ENCODE data around the gene IL22RA1. TPM values are rescaled to one million over a fixed set of nuclear protein-coding genes. Genes with fewer than 3 reads are reported as not detected.

The IL22RA1 gene
- total and polyA plus RNA-seq, 12 donors, result 0.06 to 0.76 (median 0.26) TPM; not detected in 2

DNA sequence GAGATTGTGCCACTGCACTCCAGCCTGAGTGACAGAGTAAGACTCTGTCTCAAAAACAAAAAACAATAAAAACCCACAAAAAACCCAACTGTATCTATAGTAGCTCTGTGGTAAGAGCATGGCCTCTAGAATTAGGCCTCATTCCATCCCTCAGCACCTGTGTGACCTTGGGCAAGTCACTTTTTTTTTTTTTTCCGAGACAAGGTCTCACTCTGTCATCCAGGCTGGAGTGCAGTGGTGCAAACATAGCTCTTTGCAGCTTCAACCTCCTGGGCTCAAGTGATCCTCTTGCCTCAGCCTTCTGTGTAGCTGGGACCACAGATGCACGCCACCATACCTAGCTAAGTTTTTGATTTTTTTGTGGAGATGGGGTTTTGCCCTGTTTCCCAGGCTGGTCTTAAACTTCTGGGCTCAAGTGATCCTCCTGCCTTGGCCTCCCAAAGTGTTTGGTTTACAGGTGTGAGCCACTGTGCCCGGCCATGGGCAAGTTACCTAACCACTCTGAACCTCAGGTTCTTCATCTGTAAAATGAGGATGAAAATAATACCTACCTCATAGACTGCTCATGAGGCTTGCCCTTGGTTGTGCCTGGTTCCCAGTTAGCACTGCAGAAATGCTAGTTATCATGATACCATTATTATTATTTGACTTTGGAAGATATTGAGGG lies 15.7 kb downstream of the IL22RA1 start:
- no peak for DNase-seq
- TF ChIP-seq, protein P1, sequence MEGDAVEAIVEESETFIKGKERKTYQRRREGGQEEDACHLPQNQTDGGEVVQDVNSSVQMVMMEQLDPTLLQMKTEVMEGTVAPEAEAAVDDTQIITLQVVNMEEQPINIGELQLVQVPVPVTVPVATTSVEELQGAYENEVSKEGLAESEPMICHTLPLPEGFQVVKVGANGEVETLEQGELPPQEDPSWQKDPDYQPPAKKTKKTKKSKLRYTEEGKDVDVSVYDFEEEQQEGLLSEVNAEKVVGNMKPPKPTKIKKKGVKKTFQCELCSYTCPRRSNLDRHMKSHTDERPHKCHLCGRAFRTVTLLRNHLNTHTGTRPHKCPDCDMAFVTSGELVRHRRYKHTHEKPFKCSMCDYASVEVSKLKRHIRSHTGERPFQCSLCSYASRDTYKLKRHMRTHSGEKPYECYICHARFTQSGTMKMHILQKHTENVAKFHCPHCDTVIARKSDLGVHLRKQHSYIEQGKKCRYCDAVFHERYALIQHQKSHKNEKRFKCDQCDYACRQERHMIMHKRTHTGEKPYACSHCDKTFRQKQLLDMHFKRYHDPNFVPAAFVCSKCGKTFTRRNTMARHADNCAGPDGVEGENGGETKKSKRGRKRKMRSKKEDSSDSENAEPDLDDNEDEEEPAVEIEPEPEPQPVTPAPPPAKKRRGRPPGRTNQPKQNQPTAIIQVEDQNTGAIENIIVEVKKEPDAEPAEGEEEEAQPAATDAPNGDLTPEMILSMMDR (IDR thresholded peaks at IDR 0.05), result no peak
- no peak for TF ChIP-seq POLR2A (IDR thresholded peaks at IDR 0.05)
- 75 to 90% (median 84%) methylated on average over 3 of the region's 3 CpGs for WGBS, 4 donors
- Histone ChIP-seq H3K4me3 (no peak overlapping the region), H3K27me3 (no peaks in the 10 kb centered on the region), H3K9me3 (replicated peaks in 1 of 3) (no peaks in the 10 kb centered on the region), H3K4me1 (replicated peaks in 1 of 2) (no peaks in the 10 kb centered on the region), H3K36me3 (replicated peaks in 1 of 2) (peaks cover 0 to 5% of the 10 kb centered on the region in 2 donors), H3K27ac (no peak overlapping the region)
- intact Hi-C loops (cut with DNase I), result no loop called here

- 74 to 85% (median 82%) methylated on average over 5 of the region's 5 CpGs for WGBS, 4 donors
- no peak overlapping the region for H3K4me3 ChIP-seq
- DNase-seq, result no peak
- no peaks in the 10 kb centered on the region for H3K27me3 ChIP-seq
- intact Hi-C loops (cut with DNase I), result no loop called here
- H3K4me1 ChIP-seq (replicated peaks in 1 of 2), result no peaks in the 10 kb centered on the region
- no peak overlapping the region for H3K27ac ChIP-seq
- TF ChIP-seq, protein P1 (IDR thresholded peaks at IDR 0.05), result no peak
- TF ChIP-seq POLR2A (IDR thresholded peaks at IDR 0.05), result no peak
- H3K36me3 ChIP-seq (replicated peaks in 1 of 2), result peaks cover 0 to 5% of the 10 kb centered on the region in 2 donors
- H3K9me3 ChIP-seq (replicated peaks in 1 of 3), result no peaks in the 10 kb centered on the region
These were observed 16.3 kb downstream of the IL22RA1 start for GRCh38 chr1:24126672-24127023.

DNA sequence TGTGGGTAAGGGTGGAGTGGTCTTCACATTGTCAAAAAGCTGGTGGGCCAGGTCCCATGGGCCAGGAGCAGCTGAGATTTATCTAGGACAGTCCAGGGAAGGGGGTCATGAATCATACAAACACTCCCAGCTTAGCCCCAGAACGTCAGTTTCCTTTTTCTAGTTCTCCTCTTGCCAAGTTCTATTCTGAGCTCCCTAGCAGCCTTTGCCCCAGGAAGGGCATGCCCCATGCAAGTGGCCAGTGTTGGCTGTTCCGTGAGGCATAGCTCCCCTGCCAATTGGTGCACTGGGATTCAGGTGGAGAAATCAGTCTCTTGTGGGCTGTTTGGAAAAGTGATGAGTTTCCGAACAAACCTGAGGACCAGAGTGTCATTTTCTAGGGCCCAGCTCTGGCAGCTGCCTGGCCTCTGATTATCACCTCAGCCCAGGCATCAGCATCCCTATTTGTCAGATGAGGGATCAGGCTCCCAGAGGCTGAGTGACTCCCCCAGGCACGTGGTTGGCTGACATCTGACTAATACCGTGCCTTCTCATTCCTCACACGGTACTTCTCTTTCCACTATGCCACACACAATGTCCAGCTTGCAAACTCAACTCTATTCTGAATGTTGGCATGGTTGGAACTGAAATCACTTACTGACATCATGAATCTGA lies 16.8 kb downstream of the IL22RA1 start:
- DNase-seq, result no peak
- H3K36me3 ChIP-seq (replicated peaks in 1 of 2), result peaks cover 0 to 3% of the 10 kb centered on the region in 2 donors

DNA sequence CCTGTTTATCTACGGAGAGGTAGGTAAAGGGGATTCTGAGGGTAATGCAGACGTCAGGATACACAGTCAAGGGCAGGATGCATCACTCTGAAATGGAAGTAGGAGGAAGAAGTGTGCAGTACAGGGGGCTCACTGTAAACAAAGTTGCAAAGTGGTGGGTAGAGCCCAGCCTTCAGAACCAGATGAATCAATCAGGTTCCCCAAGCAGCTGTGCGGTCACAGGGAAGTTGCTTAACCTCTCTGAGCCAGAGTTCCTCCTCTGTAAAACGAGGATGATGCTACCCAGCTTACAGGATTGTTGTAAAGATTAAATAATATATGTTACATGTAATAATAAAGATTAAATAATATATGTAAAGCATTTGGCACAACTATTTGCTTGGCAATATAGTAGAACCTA lies 17.5 kb downstream of the IL22RA1 start:
- intact Hi-C loops (cut with DNase I), result no loop called here
- Histone ChIP-seq H3K9me3 (replicated peaks in 1 of 3) (no peaks in the 10 kb centered on the region), H3K4me3 (no peak overlapping the region), H3K27me3 (no peaks in the 10 kb centered on the region), H3K4me1 (replicated peaks in 1 of 2) (peaks cover 0 to 2% of the 10 kb centered on the region in 2 donors), H3K27ac (no peak overlapping the region), H3K36me3 (replicated peaks in 1 of 2) (no peaks in the 10 kb centered on the region)
- WGBS, 4 donors, result 63 to 76% (median 70%) methylated on average over 3 to 4 of the region's 4 CpGs
- TF ChIP-seq, protein P1 (IDR thresholded peaks at IDR 0.05), result no peak
- TF ChIP-seq POLR2A (IDR thresholded peaks at IDR 0.05), result no peak
- DNase-seq, result no peak

More for the DNA sequence above, 16.8 kb downstream of the IL22RA1 start:
- H3K4me3 ChIP-seq, result no peak overlapping the region
- TF ChIP-seq POLR2A (IDR thresholded peaks at IDR 0.05), result no peak
- TF ChIP-seq, protein P1 (IDR thresholded peaks at IDR 0.05), result no peak
- intact Hi-C loops (cut with DNase I), result no loop called here
- WGBS, 4 donors, result 31 to 50% (median 43%) methylated on average over 5 to 6 of the region's 6 CpGs
- H3K27me3 ChIP-seq, result no peaks in the 10 kb centered on the region
- no peak overlapping the region for H3K27ac ChIP-seq
- H3K4me1 ChIP-seq (replicated peaks in 1 of 2), result no peaks in the 10 kb centered on the region
- no peaks in the 10 kb centered on the region for H3K9me3 ChIP-seq (replicated peaks in 1 of 3)
